HepG2 (cell line): ENCODE results near the gene TNFSF13. TPM values are rescaled to one million over a fixed set of nuclear protein-coding genes. Genes with fewer than 3 reads are reported as not detected.

Experiments
- ARNTL ChIP-seq: sonication (generic); formaldehyde crosslinking; IDR thresholded peaks from 2 replicates; pipeline ENCODE4 v1.4.0; 2020; ENCODE audit warnings: mild to moderate bottlenecking, missing genetic modification reagents
- ATF7 ChIP-seq, 2 experiments: fragments of 450-650 bp in 1 of 2; sonication (generic) in 1 of 2; formaldehyde crosslinking in 1 of 2; IDR thresholded peaks; 2 replicates each; pipeline versions ENCODE4 v1.4.0 to v1.6.1; 2016 to 2020; ENCODE audit warnings: antibody characterized with exemption in 1 of 2, mild to moderate bottlenecking in 1 of 2, missing genetic modification reagents in 1 of 2
- CAMTA2 ChIP-seq: sonication (generic); formaldehyde crosslinking; IDR thresholded peaks from 2 replicates; pipeline ENCODE4 v1.4.0; 2020; ENCODE audit warnings: mild to moderate bottlenecking, missing genetic modification reagents, borderline replicate concordance
- CCDC6 ChIP-seq: sonication (generic); formaldehyde crosslinking; IDR thresholded peaks from 2 replicates; pipeline ENCODE4 v1.8.1; 2022; ENCODE audit warnings: mild to moderate bottlenecking, missing genetic modification reagents, moderate library complexity
- ELF4 ChIP-seq: sonication (generic); formaldehyde crosslinking; IDR thresholded peaks from 2 replicates; pipeline ENCODE4 v1.5.0; 2020; ENCODE audit warnings: missing genetic modification reagents, mild to moderate bottlenecking, moderate library complexity, borderline replicate concordance
- KMT2A ChIP-seq: sonication (generic); formaldehyde crosslinking; IDR thresholded peaks from 2 replicates; pipeline ENCODE4 v1.4.0; 2020; ENCODE audit warnings: missing genetic modification reagents
- POLR2AphosphoS2 ChIP-seq: IDR thresholded peaks from 2 replicates; pipeline ENCODE4 v1.6.1; 2011; ENCODE audit warnings: low read depth, low read length, improper control_type of control experiment
- SCMH1 ChIP-seq: sonication (generic); formaldehyde crosslinking; IDR thresholded peaks from 2 replicates; pipeline ENCODE4 v1.9.0; 2021; ENCODE audit warnings: missing genetic modification reagents, mild to moderate bottlenecking, borderline replicate concordance
- ZNF124 ChIP-seq: sonication (generic); formaldehyde crosslinking; IDR thresholded peaks from 2 replicates; pipeline ENCODE4 v1.4.0; 2020; ENCODE audit warnings: missing genetic modification reagents
- ZNF230 ChIP-seq: sonication (generic); formaldehyde crosslinking; IDR thresholded peaks from 2 replicates; pipeline ENCODE4 v1.4.0; 2020; ENCODE audit warnings: mild to moderate bottlenecking, missing genetic modification reagents
- ZNF260 ChIP-seq: sonication (generic); formaldehyde crosslinking; IDR thresholded peaks from 2 replicates; pipeline ENCODE4 v1.4.0; 2020; ENCODE audit warnings: missing genetic modification reagents, low read depth, mild to moderate bottlenecking, borderline replicate concordance
- ZNF430 ChIP-seq: sonication (generic); formaldehyde crosslinking; IDR thresholded peaks from 2 replicates; pipeline ENCODE4 v1.9.0; 2021; ENCODE audit warnings: mild to moderate bottlenecking, missing genetic modification reagents
- ZNF550 ChIP-seq: sonication (generic); formaldehyde crosslinking; IDR thresholded peaks from 2 replicates; pipeline ENCODE4 v1.4.0; 2020; ENCODE audit warnings: mild to moderate bottlenecking, missing genetic modification reagents, borderline replicate concordance
- ZNF564 ChIP-seq: sonication (generic); formaldehyde crosslinking; IDR thresholded peaks from 2 replicates; pipeline ENCODE4 v1.8.1; 2023; ENCODE audit warnings: mild to moderate bottlenecking, missing genetic modification reagents
- polyA plus RNA-seq, 8 experiments: library from polyadenylated mRNA; depleted of rRNA in 3 of 8; stranded (reverse) in 7 of 8; unstranded in 1 of 8; fragments of >200 nt; fragmentation: Illumina TruSeq in 4 of 8; extraction: Trizol in 4 of 8; gene quantifications; 2 replicates each; pipeline versions ENCODE4 v1.2.1 to v1.2.3, GENCODE V29; 2011 to 2016; ENCODE audit warnings: low read depth in 4 of 8, missing spikeins in 1 of 8, mixed read lengths in 1 of 8; ENCODE audit not compliant: insufficient read depth in 1 of 8
- total RNA-seq, 5 experiments: library from RNA; depleted of rRNA; stranded (reverse); fragments of >200 nt; fragmentation: Illumina TruSeq; extraction: Trizol; gene quantifications; 2 replicates each; pipeline ENCODE4 v1.2.3, GENCODE V29; 2016; ENCODE audit warnings: low read depth in 1 of 5
- TF ChIP-seq, protein P1 (sequence below): sonication (generic); IDR thresholded peaks from 2 replicates; pipeline ENCODE4 v1.6.1; 2016; ENCODE audit warnings: low read depth, borderline replicate concordance
- TF ChIP-seq, protein P2 (sequence below): sonication (generic); formaldehyde crosslinking; IDR thresholded peaks from 2 replicates; pipeline ENCODE4 v1.5.0; 2020; ENCODE audit warnings: mild to moderate bottlenecking, missing genetic modification reagents
- TF ChIP-seq, protein P3 (sequence below): IDR thresholded peaks from 2 replicates; pipeline ENCODE4 v1.6.1; 2016; ENCODE audit warnings: low read depth
- TF ChIP-seq, protein P4 (sequence below), 2 experiments: sonication (generic) in 1 of 2; formaldehyde crosslinking in 1 of 2; IDR thresholded peaks; 2 replicates each; pipeline versions ENCODE4 v1.5.1 to v1.6.1; 2011 to 2020; ENCODE audit warnings: borderline replicate concordance in 1 of 2, low read depth in 1 of 2, low read length in 1 of 2, mild to moderate bottlenecking in 1 of 2, missing genetic modification reagents in 1 of 2, moderate library complexity in 1 of 2
- TF ChIP-seq, protein P5 (sequence below): conservative IDR thresholded peaks from 2 replicates; pipeline ENCODE4 v1.6.1; 2018; ENCODE audit warnings: missing genetic modification reagents
- TF ChIP-seq, protein P6 (sequence below): sonication (generic); formaldehyde crosslinking; IDR thresholded peaks from 2 replicates; pipeline ENCODE4 v1.8.1; 2022; ENCODE audit warnings: mild to moderate bottlenecking, missing genetic modification reagents

The TNFSF13 gene
- total and polyA plus RNA-seq, 2 of the 13 experiments (the other 11 are each of a cell fraction or from before 2014, with no cell fraction given): 2.5 to 3.3 TPM

DNA sequence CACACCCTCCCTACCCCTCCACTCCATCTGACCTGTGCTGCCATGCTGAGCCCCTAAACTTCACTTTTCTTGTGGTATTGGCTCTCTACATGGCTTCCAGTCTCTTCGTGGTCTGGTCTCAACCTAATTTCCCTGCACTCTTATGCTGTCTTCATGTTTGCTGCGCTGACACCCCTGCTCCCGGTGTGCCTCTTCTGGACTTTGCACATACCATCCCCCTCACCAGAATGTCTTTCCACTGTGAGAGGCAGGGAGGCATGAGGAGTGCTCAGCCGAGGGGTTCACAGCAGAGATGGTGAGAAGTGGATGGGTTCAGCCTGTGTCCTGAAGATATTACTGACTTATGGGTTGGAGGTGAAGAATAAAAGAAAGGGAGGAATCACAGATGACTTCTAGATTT lies 7.2 kb upstream of the TNFSF13 start (continued):
- TF ChIP-seq, protein P1, sequence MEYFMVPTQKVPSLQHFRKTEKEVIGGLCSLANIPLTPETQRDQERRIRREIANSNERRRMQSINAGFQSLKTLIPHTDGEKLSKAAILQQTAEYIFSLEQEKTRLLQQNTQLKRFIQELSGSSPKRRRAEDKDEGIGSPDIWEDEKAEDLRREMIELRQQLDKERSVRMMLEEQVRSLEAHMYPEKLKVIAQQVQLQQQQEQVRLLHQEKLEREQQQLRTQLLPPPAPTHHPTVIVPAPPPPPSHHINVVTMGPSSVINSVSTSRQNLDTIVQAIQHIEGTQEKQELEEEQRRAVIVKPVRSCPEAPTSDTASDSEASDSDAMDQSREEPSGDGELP: no peak
- TF ChIP-seq, protein P2, sequence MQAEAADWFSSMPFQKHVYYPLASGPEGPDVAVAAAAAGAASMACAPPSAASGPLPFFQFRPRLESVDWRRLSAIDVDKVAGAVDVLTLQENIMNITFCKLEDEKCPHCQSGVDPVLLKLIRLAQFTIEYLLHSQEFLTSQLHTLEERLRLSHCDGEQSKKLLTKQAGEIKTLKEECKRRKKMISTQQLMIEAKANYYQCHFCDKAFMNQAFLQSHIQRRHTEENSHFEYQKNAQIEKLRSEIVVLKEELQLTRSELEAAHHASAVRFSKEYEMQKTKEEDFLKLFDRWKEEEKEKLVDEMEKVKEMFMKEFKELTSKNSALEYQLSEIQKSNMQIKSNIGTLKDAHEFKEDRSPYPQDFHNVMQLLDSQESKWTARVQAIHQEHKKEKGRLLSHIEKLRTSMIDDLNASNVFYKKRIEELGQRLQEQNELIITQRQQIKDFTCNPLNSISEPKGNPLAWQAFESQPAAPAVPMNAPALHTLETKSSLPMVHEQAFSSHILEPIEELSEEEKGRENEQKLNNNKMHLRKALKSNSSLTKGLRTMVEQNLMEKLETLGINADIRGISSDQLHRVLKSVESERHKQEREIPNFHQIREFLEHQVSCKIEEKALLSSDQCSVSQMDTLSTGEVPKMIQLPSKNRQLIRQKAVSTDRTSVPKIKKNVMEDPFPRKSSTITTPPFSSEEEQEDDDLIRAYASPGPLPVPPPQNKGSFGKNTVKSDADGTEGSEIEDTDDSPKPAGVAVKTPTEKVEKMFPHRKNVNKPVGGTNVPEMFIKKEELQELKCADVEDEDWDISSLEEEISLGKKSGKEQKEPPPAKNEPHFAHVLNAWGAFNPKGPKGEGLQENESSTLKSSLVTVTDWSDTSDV: no peak
- TF ChIP-seq ZNF260 (CRISPR knock-in tag) (no peak), ZNF564 (CRISPR knock-in tag) (no peak), ZNF230 (CRISPR knock-in tag) (0 out of 2 replicates have a peak, but pooled peaks have one; percentile 35), ATF7 (IDR thresholded peaks at IDR 0.05) (no peak), ATF7 (CRISPR knock-in tag; IDR thresholded peaks at IDR 0.05) (no peak), KMT2A (CRISPR knock-in tag) (no peak), CAMTA2 (no peak), SCMH1 (CRISPR knock-in tag) (no peak), ARNTL (CRISPR knock-in tag) (no peak), ZNF430 (no peak), CCDC6 (CRISPR knock-in tag) (no peak), POLR2AphosphoS2 (no peak), ZNF550 (CRISPR knock-in tag) (no peak), ZNF124 (no peak), ELF4 (no peak)
- TF ChIP-seq, protein P3, sequence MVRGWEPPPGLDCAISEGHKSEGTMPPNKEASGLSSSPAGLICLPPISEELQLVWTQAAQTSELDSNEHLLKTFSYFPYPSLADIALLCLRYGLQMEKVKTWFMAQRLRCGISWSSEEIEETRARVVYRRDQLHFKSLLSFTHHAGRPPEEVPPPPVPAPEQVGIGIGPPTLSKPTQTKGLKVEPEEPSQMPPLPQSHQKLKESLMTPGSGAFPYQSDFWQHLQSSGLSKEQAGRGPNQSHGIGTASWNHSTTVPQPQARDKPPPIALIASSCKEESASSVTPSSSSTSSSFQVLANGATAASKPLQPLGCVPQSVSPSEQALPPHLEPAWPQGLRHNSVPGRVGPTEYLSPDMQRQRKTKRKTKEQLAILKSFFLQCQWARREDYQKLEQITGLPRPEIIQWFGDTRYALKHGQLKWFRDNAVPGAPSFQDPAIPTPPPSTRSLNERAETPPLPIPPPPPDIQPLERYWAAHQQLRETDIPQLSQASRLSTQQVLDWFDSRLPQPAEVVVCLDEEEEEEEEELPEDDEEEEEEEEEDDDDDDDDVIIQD (CRISPR knock-in tag): no peak
- TF ChIP-seq, protein P4, sequence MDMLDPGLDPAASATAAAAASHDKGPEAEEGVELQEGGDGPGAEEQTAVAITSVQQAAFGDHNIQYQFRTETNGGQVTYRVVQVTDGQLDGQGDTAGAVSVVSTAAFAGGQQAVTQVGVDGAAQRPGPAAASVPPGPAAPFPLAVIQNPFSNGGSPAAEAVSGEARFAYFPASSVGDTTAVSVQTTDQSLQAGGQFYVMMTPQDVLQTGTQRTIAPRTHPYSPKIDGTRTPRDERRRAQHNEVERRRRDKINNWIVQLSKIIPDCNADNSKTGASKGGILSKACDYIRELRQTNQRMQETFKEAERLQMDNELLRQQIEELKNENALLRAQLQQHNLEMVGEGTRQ (IDR thresholded peaks at IDR 0.05; ENCODE audit: low read depth, low read length): no peak
- TF ChIP-seq, protein P4 (CRISPR knock-in tag; IDR thresholded peaks at IDR 0.05; ENCODE audit: borderline replicate concordance): no peak
- TF ChIP-seq, protein P5, sequence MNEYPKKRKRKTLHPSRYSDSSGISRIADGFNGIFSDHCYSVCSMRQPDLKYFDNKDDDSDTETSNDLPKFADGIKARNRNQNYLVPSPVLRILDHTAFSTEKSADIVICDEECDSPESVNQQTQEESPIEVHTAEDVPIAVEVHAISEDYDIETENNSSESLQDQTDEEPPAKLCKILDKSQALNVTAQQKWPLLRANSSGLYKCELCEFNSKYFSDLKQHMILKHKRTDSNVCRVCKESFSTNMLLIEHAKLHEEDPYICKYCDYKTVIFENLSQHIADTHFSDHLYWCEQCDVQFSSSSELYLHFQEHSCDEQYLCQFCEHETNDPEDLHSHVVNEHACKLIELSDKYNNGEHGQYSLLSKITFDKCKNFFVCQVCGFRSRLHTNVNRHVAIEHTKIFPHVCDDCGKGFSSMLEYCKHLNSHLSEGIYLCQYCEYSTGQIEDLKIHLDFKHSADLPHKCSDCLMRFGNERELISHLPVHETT (CRISPR knock-in tag): no peak
- TF ChIP-seq, protein P6, sequence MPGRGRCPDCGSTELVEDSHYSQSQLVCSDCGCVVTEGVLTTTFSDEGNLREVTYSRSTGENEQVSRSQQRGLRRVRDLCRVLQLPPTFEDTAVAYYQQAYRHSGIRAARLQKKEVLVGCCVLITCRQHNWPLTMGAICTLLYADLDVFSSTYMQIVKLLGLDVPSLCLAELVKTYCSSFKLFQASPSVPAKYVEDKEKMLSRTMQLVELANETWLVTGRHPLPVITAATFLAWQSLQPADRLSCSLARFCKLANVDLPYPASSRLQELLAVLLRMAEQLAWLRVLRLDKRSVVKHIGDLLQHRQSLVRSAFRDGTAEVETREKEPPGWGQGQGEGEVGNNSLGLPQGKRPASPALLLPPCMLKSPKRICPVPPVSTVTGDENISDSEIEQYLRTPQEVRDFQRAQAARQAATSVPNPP (CRISPR knock-in tag): no peak
